Activated CD4-positive, alpha-beta T cell treated with anti-CD3 and anti-CD28 coated beads for 1 hour (primary cell): ENCODE data around the gene EPHA3.

Experiments used
- DNase-seq: peaks from one replicate; pipeline ENCODE4 v3.0.0-alpha.2; 2020

Gene EPHA3

DNA sequence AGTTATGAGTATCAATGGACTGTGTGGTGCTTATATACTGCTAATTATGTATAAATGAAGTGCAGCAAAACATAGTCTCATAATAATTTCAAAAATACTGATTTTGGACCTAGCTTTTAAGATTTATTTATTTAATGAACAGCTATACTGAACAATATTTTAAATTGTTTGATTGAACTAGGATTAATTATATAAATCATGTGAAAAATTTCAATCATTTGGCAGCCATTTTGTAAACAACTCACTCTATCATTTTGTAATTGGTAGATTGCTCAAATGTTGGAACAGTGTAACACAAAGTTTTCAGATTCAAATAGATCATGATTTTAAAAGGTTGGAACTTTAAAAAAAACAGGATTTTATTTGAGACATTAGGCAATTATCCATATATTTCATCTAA, 47.0 kb downstream of the EPHA3 start:
- DNase-seq, result no peak

DNA sequence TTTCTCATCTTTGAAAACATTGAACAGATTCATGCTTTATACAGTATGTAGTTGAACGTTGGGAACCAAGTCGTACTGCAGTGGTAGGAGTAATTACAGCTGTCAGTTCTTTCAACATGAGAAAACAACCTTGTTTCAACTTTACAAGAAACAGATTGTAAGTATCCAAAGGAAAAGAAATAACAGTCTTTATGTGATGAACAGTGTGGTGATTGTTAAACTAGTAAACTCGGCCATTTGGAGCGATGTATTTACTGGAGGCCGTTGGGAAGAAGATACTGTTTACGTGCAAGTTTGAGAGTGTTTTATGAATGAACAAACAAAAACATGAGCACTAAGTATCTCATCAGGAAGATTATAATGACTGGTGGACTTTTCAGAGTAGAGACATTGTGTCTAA, 48.4 kb downstream of the EPHA3 start:
- DNase-seq, result no peak

DNA sequence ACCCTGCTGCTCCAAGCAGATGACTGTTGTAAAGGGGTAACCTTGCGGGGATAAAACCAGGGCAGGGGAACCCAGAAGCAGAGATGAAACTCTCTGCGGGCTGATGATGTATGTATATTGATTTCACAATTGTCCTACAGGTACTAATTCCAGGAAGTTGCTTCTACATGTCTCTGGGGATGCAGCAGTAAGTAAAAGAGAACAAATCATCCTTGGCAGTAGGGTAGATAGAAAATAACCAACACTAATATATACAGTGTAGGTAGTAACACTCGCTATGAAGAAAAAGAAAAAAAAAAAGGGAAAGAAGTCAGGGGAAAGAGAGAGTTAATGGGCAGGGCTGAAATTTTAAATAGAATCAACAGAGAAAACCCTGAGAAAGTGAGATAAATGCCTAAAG, 50.2 kb downstream of the EPHA3 start:
- DNase-seq, result no peak

DNA sequence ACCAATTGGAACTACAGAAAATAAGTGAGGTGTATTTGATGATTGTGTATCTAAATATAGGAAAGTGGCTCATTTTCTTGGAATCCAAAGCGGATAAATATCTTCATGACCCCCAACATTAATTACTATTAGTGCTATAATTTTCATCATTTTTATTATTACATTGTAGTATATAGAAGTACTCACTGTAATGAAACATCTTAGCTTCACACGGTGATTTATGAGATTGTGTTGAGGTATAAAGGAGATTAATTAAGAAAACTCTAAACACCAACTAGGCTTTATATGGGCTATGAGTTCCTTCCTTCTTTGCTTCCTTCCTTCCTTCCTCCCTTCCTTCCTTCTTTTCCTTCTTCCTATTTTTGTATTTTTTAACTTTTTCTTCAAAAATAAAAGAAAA, 52.2 kb downstream of the EPHA3 start:
- DNase-seq, result no peak

DNA sequence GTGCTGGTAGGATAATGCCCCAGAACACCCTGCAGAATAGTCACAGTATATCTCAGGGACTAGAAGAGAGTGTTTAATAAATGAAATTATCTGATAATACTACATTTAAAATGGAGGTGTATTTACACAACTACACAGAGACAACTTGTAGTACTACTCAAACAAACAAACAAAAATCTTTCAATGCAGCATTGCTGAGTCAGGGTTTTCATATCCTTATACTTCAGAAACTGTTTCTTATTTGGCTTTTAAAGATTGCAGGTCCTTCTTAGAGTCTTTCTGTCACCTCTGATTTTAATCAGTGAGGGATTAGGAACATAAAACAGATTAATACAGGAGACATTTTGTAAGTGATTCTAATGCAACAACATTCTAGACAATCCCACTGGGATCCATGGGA, 57.4 kb downstream of the EPHA3 start:
- no peak for DNase-seq

DNA sequence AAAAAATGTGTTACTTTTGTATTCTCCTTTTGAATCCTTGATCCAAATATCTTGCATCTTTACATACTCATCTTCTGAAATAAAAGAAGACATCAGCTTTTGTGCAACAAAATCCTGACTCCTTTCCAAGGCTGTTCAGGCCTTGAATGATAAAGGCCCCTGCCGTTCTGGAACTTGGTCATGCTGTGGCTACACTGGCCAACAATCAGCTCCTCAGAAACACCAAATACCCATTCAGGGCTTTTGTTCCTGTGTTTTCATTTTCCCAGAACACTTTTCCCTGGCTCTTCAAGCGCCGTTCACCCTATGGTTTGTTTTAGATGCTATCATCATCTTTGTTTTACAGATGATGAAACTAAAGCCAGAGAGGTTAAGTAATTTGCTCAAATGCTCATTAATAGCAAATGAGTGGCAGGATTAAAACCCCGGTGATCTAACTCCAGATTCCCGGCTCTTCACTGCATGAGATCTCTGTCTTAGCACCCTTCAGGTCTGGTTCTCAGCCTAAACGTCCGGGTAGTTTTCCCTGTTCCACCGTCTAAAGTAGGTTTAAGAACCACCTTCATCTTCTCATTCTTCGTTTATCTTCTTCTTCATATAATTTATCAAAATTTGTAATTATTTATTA, 58.3 kb downstream of the EPHA3 start:
- DNase-seq, result no peak

DNA sequence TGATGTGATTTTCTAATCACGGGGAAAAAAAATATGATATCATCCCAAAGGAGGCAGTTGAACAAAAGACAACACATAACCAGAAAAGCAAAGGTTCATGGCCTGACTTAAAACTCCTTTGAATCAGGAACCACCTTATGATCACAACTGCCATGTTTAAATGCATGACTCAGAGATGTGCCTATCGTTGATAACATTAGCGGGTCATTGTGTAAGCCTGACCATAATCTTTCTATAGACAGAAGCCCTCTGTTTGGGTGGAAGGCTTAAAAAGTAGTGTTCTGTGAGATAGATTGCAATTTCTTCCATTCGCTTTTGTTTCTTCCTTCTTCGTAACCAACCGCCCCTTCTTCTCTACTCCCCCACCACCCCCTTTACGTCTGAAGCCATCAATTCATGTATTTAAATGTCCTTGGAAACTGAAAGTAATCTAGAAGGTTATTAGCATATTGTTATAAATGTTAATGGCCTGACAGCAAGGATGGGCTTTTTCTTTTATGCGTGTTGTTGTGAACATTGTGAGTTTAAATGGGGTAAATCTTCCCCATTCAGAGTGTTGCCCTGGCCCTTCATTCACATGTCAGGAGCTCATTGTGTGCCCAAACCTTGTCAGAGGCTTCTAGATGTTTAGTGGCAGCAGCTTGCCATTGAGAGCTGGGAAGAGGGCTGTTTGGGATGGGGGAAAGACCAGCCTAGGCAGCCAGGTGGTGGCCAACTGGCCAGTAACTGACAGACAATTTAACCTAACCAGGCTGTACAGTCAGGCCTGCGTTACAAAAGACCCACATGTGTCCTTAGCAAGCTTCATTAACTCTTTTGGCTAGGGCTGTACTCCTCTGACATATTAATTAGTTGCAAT, 64.5 kb downstream of the EPHA3 start:
- DNase-seq, result no peak

DNA sequence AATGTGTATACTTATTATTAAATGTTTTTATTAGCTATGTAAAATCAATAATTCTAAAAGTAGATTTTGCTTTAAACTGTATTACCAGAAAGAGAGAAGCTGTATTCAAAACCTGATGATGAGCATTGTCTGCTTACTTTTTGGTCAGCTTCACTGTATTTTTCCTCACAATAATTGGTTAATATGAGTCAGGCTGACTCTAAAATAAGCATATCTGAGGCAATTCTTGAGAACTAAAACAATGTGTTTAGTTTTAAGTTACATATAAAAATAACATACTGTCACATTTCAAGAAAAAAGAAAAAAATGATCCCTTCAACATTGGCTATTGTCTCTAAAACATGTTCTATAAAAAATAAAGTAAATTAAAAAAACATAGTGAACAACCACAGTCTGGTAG, 66.1 kb downstream of the EPHA3 start:
- no peak for DNase-seq

DNA sequence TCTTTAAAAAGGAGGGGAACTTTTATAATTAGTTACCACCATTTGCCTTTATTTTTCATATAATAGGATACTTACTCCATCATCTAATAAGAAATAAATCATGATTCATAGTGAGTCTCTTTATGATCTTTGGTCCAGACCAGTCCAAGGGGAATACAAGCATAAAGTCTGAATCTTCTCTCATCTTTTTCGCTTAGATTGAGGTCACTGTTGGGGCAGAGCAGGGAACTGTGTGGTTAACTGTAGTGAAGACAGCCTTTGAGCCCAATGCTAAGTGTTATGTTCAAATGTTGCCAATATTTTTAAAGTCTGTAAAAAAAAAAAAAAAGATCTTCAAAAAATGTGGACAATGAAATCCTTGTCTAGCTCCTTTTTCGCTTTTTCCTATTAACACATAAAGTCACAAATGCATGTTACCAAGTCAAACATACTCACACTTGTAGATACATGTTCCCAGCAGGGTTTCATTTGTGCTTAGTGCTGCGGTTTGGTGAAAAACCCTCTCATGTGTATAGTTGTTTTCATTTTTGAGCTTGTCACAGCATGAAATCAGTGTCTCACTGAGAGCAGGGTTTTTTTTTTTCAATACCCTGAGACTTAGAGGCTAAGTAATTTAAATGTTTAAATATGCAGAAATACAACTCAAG, 72.1 kb downstream of the EPHA3 start:
- DNase-seq, result no peak

DNA sequence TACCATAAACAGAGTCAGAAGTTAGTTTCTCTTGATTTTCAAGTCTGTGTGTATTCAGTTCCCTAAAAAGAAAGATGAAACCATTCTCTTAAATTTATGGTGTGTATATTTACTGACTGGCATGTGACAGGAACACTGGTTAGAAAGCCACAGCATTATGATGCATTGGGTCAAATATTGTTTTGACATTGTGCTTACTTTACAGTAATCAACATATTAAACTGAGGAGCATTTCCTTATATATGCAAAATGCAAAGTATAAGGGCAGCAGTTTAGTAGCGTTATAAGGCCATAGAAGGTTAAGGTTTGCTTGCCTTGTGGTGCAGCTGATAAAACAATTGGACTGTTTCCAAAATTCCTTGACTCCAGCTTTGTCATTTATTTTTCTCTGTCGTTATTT, 72.9 kb downstream of the EPHA3 start:
- no peak for DNase-seq

DNA sequence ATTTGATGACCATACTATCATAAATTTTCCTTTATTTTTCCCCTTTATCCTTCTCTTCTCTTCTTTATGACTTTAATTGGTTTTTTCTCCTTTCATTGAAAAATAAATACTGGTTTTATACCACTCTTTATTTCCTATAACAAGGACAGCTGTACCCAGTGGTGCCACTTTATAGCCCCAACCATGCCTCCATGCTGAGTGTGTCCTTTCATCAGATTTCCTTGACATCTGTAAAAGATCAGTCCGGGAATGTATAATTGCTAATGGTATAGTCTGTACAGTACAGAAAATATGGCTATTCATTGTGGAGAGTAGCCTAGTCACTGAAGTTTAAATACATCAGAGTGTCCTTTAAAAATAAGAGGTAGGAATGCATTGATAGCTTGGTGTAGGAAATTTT, 74.6 kb downstream of the EPHA3 start:
- DNase-seq, result no peak

DNA sequence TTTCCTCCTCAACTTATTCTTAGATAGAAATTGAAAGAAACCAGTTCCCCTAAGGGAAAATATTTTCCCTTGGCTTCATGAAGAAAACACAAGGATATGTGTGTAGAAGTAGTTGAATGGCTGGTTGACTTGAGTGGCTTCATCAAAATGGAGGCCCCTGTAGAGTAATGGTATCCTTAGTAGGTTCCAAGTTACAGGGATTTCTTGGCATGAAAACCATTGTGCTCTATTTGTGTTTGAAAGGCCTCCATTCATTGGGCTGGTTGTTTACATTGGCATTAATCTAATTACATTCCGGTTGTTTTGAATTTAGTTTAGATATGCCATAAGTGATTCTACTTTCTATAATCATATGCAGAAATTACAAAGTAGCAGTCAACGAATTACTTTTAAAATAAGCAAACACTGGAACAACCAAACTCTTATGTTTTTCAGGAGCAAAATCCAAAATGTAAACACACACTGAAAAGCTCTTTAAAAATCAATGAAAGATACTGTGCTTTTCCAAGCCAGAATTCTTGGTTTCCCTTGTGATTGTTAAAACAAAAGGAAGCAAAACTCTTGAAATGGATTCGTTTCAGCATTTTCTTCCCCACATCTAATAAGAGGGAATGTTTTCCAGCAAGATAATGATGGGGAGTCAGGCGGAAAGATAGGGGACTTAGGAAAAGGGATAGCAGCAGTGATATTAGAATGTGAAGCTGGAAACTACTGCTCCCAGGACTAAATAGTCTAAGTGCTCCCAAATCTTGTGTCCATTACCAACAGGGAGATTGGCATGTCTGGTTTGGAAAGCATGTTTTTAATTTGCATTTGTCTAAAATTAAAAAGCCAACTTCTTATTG, 77.0 kb downstream of the EPHA3 start:
- DNase-seq, result no peak

DNA sequence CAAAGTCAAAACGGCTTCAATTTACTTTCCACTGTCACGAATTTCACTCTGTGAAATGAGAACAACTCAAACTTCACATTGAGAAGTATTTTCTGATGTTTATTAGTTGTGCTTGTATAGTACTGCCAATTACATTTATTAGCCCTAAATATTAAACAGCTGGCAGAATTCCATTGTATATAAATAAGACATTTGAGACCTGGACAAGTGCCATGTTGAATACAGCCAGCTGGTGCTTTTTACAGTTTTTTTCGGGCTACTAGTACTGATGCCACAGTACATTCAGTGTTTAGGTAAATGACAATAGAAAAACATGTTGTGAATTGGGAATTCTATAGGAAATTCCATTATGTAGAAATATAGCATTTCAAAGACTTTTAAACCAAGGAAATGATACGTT, 79.0 kb downstream of the EPHA3 start:
- DNase-seq, result no peak

DNA sequence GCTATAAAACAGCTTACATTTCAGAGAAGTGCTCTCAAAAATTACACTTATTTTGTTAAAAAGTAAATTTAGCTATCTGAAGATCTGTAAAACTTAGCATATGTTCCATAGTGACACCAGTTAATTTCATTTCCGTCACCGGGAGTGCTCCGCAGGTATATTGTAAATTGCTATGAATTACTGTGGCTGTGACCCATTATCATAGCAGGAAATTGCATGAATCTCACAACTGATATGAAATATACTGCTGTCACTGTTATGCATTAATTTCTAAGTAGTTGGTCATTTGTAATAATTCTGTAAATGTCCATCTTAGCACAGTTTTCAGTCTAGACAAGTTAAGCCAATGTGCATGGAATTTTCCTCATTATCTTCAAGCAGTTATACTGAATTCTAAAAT, 91.2 kb downstream of the EPHA3 start:
- no peak for DNase-seq

DNA sequence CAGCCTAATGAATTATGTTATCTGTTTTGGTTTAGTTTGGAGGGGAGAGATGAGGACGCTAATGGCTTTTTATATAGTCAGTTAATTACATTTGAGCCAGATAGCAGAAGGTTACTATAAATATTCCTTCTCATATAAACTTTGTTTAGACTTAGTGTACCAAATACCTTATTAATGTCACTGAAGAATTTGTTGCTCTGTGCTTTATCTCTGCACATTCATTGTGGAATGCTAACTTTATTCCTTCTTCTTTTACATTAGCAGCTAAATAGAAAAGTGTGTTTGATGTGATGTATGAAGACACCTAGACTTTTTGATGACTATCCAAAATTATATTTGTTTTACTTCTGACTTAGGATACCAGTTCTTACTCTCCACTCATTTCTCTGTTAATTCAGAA, 105.2 kb downstream of the EPHA3 start:
- DNase-seq, result no peak

DNA sequence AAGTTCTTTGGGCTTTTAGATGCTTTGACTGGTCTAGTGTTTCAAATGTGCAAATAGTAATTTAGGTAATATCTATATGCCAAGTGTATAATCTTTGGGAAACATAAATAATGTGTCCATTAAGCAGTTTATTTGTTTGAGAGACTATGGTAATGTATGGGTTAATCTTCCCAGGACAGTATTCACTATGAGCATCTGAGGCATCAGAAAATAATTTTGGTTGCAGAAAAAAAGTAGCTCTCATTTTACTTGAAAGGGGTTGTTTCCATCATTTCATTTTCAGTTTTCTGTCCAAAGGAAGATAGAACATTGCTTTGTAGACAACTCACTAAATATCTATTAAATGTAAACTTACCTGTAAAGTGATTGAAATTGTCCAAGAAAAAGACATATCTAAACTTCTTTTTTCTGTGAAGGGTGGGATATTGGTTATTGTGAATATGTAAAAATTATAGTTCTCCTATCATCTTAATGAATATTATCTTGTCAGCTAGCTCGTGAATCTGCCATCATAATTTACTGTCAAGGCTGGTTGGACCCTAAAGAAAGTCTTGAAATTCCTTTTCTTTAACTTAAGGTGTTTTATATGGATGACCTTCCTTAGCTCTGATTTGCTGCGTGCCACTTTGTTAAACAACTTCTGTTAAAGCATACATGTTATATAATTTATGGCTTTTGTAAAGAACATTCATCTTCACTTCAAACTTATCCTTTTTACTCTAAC, 108.8 kb downstream of the EPHA3 start:
- DNase-seq, result no peak

DNA sequence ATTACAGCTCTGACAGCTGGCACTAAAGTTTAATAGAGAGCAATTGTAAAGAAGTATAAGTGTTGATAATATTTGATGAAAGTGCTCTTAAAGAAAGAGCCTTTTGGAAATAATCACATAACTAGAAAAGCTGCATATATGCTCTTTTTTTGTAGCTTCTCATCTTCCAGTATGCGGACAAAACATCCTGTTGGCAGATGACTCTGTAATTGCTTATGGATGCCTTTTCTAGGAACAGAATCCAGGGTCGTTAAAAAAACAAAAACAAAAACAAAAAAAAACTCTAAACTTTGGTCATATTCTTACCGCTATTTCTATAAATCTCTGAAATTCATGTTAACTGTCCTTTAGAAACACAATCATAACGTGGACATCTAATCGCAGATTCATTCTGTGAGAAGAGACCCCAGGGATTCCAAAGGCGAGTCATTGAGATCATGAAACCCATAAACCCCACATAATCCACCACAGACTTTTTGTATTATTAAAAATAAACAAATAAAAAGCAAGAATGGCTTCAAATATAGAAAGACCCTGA, 109.8 kb downstream of the EPHA3 start:
- DNase-seq, result no peak

DNA sequence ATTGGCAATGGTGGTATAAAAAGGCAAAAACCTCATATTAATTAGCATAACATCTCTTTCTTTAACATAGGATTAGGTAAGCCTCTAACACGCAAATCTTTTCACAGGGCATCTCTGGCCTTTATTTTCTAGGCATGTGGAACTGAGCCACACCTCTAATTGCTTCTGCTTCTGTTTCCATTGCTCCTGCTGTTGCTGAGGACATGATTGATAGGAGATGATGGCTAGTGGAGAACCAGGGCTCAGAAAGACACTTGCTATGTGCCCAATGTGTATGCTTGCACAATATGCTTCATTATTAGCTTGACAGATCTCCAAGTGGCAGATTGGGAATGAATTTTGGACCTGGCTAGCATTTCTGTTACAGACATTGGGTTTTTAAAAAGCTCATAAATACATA, 114.5 kb downstream of the EPHA3 start:
- DNase-seq, result no peak

DNA sequence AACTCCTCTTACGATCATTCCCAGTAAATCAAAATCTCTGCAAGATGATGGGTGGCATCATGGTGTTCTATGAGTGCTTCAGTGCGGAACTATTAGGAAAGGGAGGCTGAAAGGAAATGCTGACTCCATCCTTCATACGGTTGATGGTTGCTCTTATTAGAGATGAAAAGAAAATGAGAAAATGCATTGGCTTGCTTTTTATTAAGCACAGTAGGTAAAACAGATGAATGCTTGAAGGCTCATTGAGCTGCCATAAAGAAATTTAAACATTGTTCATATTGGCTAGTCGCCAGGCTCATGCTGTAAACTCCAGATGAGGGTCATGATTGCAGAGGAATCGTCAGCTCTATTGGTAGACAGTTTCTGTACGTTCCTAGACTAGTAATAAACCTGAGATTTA, 115.8 kb downstream of the EPHA3 start:
- DNase-seq, result no peak

DNA sequence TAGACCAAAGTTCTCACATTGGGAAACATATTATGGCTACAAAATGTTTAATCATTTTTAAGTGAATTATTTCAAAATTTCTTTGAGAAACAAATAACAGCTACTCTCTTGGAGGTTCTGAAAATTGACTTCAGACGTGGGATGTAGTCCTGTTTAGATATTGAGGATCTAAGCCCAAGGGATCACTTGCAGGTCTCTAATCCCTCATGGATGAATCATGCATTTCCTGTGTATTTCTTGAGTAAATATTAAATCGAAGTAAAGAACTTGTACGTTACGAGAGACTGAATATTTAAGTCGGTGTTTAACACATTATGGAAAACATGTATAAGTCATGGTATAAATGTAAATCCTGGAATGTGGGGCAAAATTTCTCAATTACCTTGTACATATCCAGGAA, 119.8 kb downstream of the EPHA3 start:
- no peak for DNase-seq

DNA sequence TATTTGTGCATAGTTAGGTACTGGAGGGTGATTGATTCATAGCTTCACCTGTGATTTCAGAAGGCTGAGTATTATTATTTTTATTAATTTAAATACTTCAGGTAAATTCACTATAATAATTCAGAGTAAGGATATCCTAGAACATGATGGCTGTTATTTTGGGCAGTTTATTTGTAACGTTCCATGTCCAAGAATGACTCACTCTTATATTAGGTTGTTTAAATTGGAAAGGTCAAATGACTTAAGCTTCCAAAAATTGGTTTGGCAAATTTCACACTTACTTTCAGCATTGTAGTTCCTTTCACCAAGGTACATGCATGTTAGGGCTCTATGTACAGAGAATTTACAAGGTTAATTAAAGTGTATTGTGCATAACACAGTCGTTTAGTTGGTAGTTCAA, 120.2 kb downstream of the EPHA3 start:
- no peak for DNase-seq

DNA sequence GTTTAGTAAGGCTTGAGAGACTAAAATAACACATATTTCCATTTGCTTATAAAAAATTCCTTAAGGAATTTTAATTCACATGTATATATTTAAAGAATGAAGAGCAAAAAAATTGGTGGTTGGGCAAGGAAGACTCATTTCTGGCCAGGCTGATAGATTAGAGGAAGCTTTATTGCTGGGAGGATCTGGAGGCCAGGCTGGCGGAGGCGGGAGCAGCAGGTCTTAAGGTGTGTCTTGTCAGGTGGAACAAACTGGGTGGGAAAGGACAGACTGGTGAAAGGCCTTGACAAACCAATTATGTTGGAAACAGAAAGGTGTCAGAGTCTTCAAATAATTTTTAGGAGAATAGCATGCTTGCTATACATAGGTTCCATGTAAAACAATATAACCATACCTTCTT, 124.7 kb downstream of the EPHA3 start:
- DNase-seq, result no peak
